Spleen (tissue), 11 donors: ENCODE data around the gene GABBR2. TPM values are rescaled to one million over a fixed set of nuclear protein-coding genes. Genes with fewer than 3 reads are reported as not detected.

ENCODE experiments used
- DNase-seq: peaks from one replicate; pipeline ENCODE4 v3.0.0-alpha.2; 2020
- H3K27ac ChIP-seq, 8 donors: fragments of 200-600 bp; sonication (generic) in 7 of 8; 1 replicate in 4 of 8; 2 replicates in 4 of 8; pipeline versions ENCODE4 v1.5.0 to v1.8.0; 2016 to 2021; ENCODE audit warnings: inconsistent platforms in 4 of 8, mild to moderate bottlenecking in 4 of 8, moderate library complexity in 1 of 8
- H3K27me3 ChIP-seq, 7 donors: fragments of 200-600 bp; sonication (generic) in 6 of 7; replicated peaks in 1 of 7; 1 replicate in 4 of 7; 2 replicates in 3 of 7; pipeline versions ENCODE4 v1.5.0 to v1.8.0; 2016 to 2021; ENCODE audit warnings: inconsistent platforms in 3 of 7, mild to moderate bottlenecking in 1 of 7
- H3K36me3 ChIP-seq, 6 donors: fragments of 200-600 bp; sonication (generic) in 5 of 6; 1 replicate in 4 of 6; 2 replicates in 2 of 6; pipeline versions ENCODE4 v1.5.0 to v1.8.0; 2016 to 2021; ENCODE audit warnings: inconsistent platforms in 2 of 6
- H3K4me1 ChIP-seq, 6 donors: fragments of 200-600 bp; sonication (generic) in 5 of 6; 1 replicate in 3 of 6; 2 replicates in 3 of 6; pipeline versions ENCODE4 v1.5.0 to v1.8.0; 2016 to 2021; ENCODE audit warnings: inconsistent platforms in 3 of 6
- H3K4me3 ChIP-seq, 8 donors: fragments of 200-600 bp; sonication (generic) in 7 of 8; 1 replicate in 4 of 8; 2 replicates in 4 of 8; pipeline versions ENCODE4 v1.5.0 to v1.8.0; 2016 to 2021; ENCODE audit warnings: inconsistent platforms in 4 of 8, mild to moderate bottlenecking in 4 of 8, moderate library complexity in 2 of 8
- H3K9me3 ChIP-seq, 8 donors: fragments of 200-600 bp; sonication (generic) in 7 of 8; 1 replicate in 4 of 8; 2 replicates in 4 of 8; pipeline versions ENCODE4 v1.5.0 to v1.8.0; 2016 to 2021; ENCODE audit warnings: inconsistent platforms in 4 of 8
- CTCF ChIP-seq, 11 experiments: fragments of 200-600 bp in 7 of 11; fragments of 450-650 bp in 4 of 11; sonication (generic) in 4 of 11; IDR thresholded peaks in 8 of 11; conservative IDR thresholded peaks in 3 of 11; 1 replicate in 7 of 11; 2 replicates in 4 of 11; pipeline versions ENCODE4 v1.4.0 to v1.8.0; 2016 to 2021; ENCODE audit warnings: antibody characterized with exemption in 11 of 11, inconsistent platforms in 4 of 11, mild to moderate bottlenecking in 1 of 11
- POLR2A ChIP-seq, 3 donors: fragments of 450-650 bp; IDR thresholded peaks; one replicate each; pipeline ENCODE4 v1.5.1; 2017; ENCODE audit warnings: antibody characterized with exemption in 3 of 3, mild to moderate bottlenecking in 1 of 3
- POLR2AphosphoS5 ChIP-seq, 3 donors: sonication (generic); formaldehyde crosslinking; IDR thresholded peaks; one replicate each; pipeline ENCODE4 v1.5.1; 2017; ENCODE audit warnings: antibody characterized with exemption in 3 of 3
- WGBS, 5 donors: extraction: QIAGEN DNeasy Blood & Tissue Kit in 3 of 5; methylation state at CpG; one replicate each; pipeline versions ENCODE4 v1.1.5 to v1.1.7; 2013 to 2018; 5-methylcytosine and 5-hydroxymethylcytosine counted together
- intact Hi-C: fragments of 100-400 bp; cut with DNase I; formaldehyde crosslinking; loops from one replicate; pipeline ENCODE4 v1.15.0; 2023; ENCODE audit warnings: low total_unique reads
- polyA plus RNA-seq, 3 donors: library from polyadenylated mRNA; stranded (reverse); fragments of 200-250 nt; gene quantifications; one replicate each; pipeline ENCODE4 v1.2.1, GENCODE V29; 2013
- total RNA-seq, 7 donors: library from RNA; depleted of rRNA in 3 of 7; stranded (reverse); fragments of >200 nt in 3 of 7; fragmentation: NEBNext Ultra II Directional in 4 of 7; extraction: Animal tissue kit (Norgen Biotek cat#: 25700) in 4 of 7; gene quantifications; one replicate each; pipeline versions ENCODE4 v1.1.0 to v1.2.1, GENCODE V29; 2016 to 2021
- donor health status: healthy with polysubstance abuse.
- donor health status: DM: no; HTN: no; CAD: no; lungs with moderate emphysema.
- donor health status: DM: no; HTN: no; CAD: no.
- donor health status: Bipolar disorder and iron deficiency.
- donor health status: healthy.
- donor health status: DM: no; HTN: no; CAD: no.
- donor health status: DM: yes; HTN: yes; CAD: no.

GABBR2 gene
- total and polyA plus RNA-seq, 10 donors = 0.03 to 0.32 (median 0.07) TPM; not detected in 7

- TF ChIP-seq POLR2A (IDR thresholded peaks at IDR 0.05) = no peak
- TF ChIP-seq CTCF (IDR thresholded peaks at IDR 0.05 in 8 of 11, conservative IDR thresholded peaks at IDR 0.05 in 3 of 11) = no peak
- no peak for TF ChIP-seq POLR2AphosphoS5 (IDR thresholded peaks at IDR 0.05)
- H3K4me1 ChIP-seq = no peaks in the 10 kb centered on the region
- H3K27me3 ChIP-seq = peaks cover 0 to 44% (median 0%) of the 10 kb centered on the region in 7 donors
- H3K27ac ChIP-seq = no peak overlapping the region
- no peaks in the 10 kb centered on the region for H3K9me3 ChIP-seq
- WGBS, 5 donors = 64 to 82% (median 80%) methylated on average over 2 of the region's 2 CpGs
- no peaks in the 10 kb centered on the region for H3K36me3 ChIP-seq
- DNase-seq = no peak
- intact Hi-C loops = no loop called here
- no peak overlapping the region for H3K4me3 ChIP-seq
These were observed 428.6 kb downstream of the GABBR2 start for GRCh38 chr9:98280162-98280561.

- intact Hi-C loops = no loop called here
- TF ChIP-seq CTCF (IDR thresholded peaks at IDR 0.05 in 8 of 11, conservative IDR thresholded peaks at IDR 0.05 in 3 of 11) = no peak
- Histone ChIP-seq H3K27ac (no peak overlapping the region), H3K9me3 (no peaks in the 10 kb centered on the region), H3K4me1 (no peaks in the 10 kb centered on the region), H3K27me3 (peaks cover 0 to 26% (median 0%) of the 10 kb centered on the region in 7 donors), H3K4me3 (no peak overlapping the region), H3K36me3 (no peaks in the 10 kb centered on the region)
- no peak for DNase-seq
- 79 to 88% (median 82%) methylated on average over 10 of the region's 10 CpGs for WGBS, 5 donors
These were observed 431.7 kb downstream of the GABBR2 start for GRCh38 chr9:98276907-98277469.

- WGBS, 5 donors = 87 to 94% (median 89%) methylated on average over 2 of the region's 2 CpGs
- Histone ChIP-seq H3K27me3 (peaks cover 0 to 23% (median 0%) of the 10 kb centered on the region in 7 donors), H3K4me3 (no peak overlapping the region), H3K9me3 (no peaks in the 10 kb centered on the region), H3K27ac (no peak overlapping the region), H3K36me3 (no peaks in the 10 kb centered on the region), H3K4me1 (no peaks in the 10 kb centered on the region)
- intact Hi-C loops = no loop called here
- no peak for DNase-seq
- TF ChIP-seq POLR2A (IDR thresholded peaks at IDR 0.05) = no peak
- no peak for TF ChIP-seq POLR2AphosphoS5 (IDR thresholded peaks at IDR 0.05)
- TF ChIP-seq CTCF (IDR thresholded peaks at IDR 0.05 in 8 of 11, conservative IDR thresholded peaks at IDR 0.05 in 3 of 11) = no peak
These were observed 433.6 kb downstream of the GABBR2 start for GRCh38 chr9:98275159-98275558.

GRCh38 chr9:98272083-98272482, 436.7 kb downstream of the GABBR2 start:
- Histone ChIP-seq H3K27ac (no peak overlapping the region), H3K36me3 (no peaks in the 10 kb centered on the region), H3K4me1 (no peaks in the 10 kb centered on the region), H3K4me3 (no peak overlapping the region), H3K9me3 (no peaks in the 10 kb centered on the region), H3K27me3 (peaks cover 0 to 10% (median 0%) of the 10 kb centered on the region in 7 donors)
- intact Hi-C loops = no loop called here
- TF ChIP-seq CTCF (IDR thresholded peaks at IDR 0.05 in 8 of 11, conservative IDR thresholded peaks at IDR 0.05 in 3 of 11) = no peak
- no peak for TF ChIP-seq POLR2A (IDR thresholded peaks at IDR 0.05)
- no peak for TF ChIP-seq POLR2AphosphoS5 (IDR thresholded peaks at IDR 0.05)
- WGBS, 5 donors = 68 to 86% (median 80%) methylated on average over 3 of the region's 3 CpGs
- no peak for DNase-seq
